ENCODE results near the gene MSN. TPM values are rescaled to one million over a fixed set of nuclear protein-coding genes. Genes with fewer than 3 reads are reported as not detected.

The MSN gene
- total RNA-seq, 1 donor from 2014 or later, result 480 TPM

GRCh38 chrX:65707151-65707550 lies 39.7 kb downstream of the MSN start:
- peaks cover 51% of the 10 kb centered on the region for H3K4me1 Mint-ChIP-seq
- H3K9me3 Mint-ChIP-seq, result peaks cover 3% of the 10 kb centered on the region
- DNase-seq, result no peak

GRCh38 chrX:65712005-65712806 lies 44.8 kb downstream of the MSN start:
- peaks cover 3% of the 10 kb centered on the region for H3K9me3 Mint-ChIP-seq
- peaks cover 32% of the 10 kb centered on the region for H3K4me1 Mint-ChIP-seq
- no peaks in the 10 kb centered on the region for H3K27me3 Mint-ChIP-seq
- H3K27ac Mint-ChIP-seq, result no peak overlapping the region
- no peak for DNase-seq
- peaks cover 45% of the 10 kb centered on the region for H3K36me3 Mint-ChIP-seq (ENCODE audit: low read depth)
- intact Hi-C loops (cut with micrococcal nuclease), result no loop called here
- H3K4me3 Mint-ChIP-seq, result no peak overlapping the region

More at GRCh38 chrX:65707151-65707550, 39.7 kb downstream of the MSN start:
- Mint-ChIP-seq H3K27ac (peak overlapping the region; percentile 92), H3K4me3 (peak overlapping the region; percentile 51), H3K36me3 (ENCODE audit: low read depth) (peaks cover 35% of the 10 kb centered on the region), H3K27me3 (no peaks in the 10 kb centered on the region)
- intact Hi-C loops (cut with micrococcal nuclease), result loop anchor here (5.0 kb wide), 1 partner anchor 35 kb away; no protein-coding TSS in a partner anchor

GRCh38 chrX:65718538-65718937 lies 51.1 kb downstream of the MSN start:
- peaks cover 63% of the 10 kb centered on the region for H3K36me3 Mint-ChIP-seq (ENCODE audit: low read depth)
- H3K27ac Mint-ChIP-seq, result peak overlapping the region; percentile 77
- peaks cover 63% of the 10 kb centered on the region for H3K4me1 Mint-ChIP-seq

GRCh38 chrX:65720381-65720964 lies 53.0 kb downstream of the MSN start:
- Mint-ChIP-seq H3K36me3 (ENCODE audit: low read depth) (peaks cover 61% of the 10 kb centered on the region), H3K4me3 (peak overlapping the region; percentile 23), H3K27me3 (no peaks in the 10 kb centered on the region), H3K4me1 (peaks cover 66% of the 10 kb centered on the region), H3K9me3 (no peaks in the 10 kb centered on the region), H3K27ac (peak overlapping the region; percentile 77)
- intact Hi-C loops (cut with micrococcal nuclease), result loop anchor here (5.0 kb wide), 1 partner anchor 33 kb away; no protein-coding TSS in a partner anchor
- DNase-seq, result no peak

More at GRCh38 chrX:65718538-65718937, 51.1 kb downstream of the MSN start:
- no peak overlapping the region for H3K4me3 Mint-ChIP-seq
- intact Hi-C loops (cut with micrococcal nuclease), result no loop called here
- H3K9me3 Mint-ChIP-seq, result no peaks in the 10 kb centered on the region
- no peak for DNase-seq
- H3K27me3 Mint-ChIP-seq, result no peaks in the 10 kb centered on the region

- intact Hi-C loops (cut with micrococcal nuclease), result loop anchor here (1.0 to 5.0 kb wide), 8 partner anchors 9 to 263 kb away; partner anchors contain the start of gene MSN
- H3K4me1 Mint-ChIP-seq, result peaks cover 67% of the 10 kb centered on the region
- H3K27me3 Mint-ChIP-seq, result no peaks in the 10 kb centered on the region
- peak; percentile 79 for DNase-seq
- H3K4me3 Mint-ChIP-seq, result peak overlapping the region; percentile 25
- H3K36me3 Mint-ChIP-seq (ENCODE audit: low read depth), result peaks cover 63% of the 10 kb centered on the region
- H3K27ac Mint-ChIP-seq, result peak overlapping the region; percentile 90
- H3K9me3 Mint-ChIP-seq, result no peaks in the 10 kb centered on the region
These were observed 56.3 kb downstream of the MSN start for GRCh38 chrX:65723706-65724105.

- peaks cover 63% of the 10 kb centered on the region for H3K36me3 Mint-ChIP-seq (ENCODE audit: low read depth)
These were observed 59.3 kb downstream of the MSN start for GRCh38 chrX:65726715-65727114.

GRCh38 chrX:65731684-65732289 lies 64.3 kb downstream of the MSN start:
- H3K36me3 Mint-ChIP-seq (ENCODE audit: low read depth), result peaks cover 74% of the 10 kb centered on the region
- peak overlapping the region; percentile 79 for H3K27ac Mint-ChIP-seq
- no peaks in the 10 kb centered on the region for H3K9me3 Mint-ChIP-seq
- DNase-seq, result no peak
- no peaks in the 10 kb centered on the region for H3K27me3 Mint-ChIP-seq
- H3K4me3 Mint-ChIP-seq, result no peak overlapping the region
- peaks cover 28% of the 10 kb centered on the region for H3K4me1 Mint-ChIP-seq
- intact Hi-C loops (cut with micrococcal nuclease), result loop anchor here (1.0 kb wide), 1 partner anchor 8 kb away; no protein-coding TSS in a partner anchor

More at GRCh38 chrX:65726715-65727114, 59.3 kb downstream of the MSN start:
- no peak for DNase-seq
- no peak overlapping the region for H3K4me3 Mint-ChIP-seq
- intact Hi-C loops (cut with micrococcal nuclease), result no loop called here
- H3K4me1 Mint-ChIP-seq, result peaks cover 52% of the 10 kb centered on the region
- peak overlapping the region; percentile 60 for H3K27ac Mint-ChIP-seq
- no peaks in the 10 kb centered on the region for H3K27me3 Mint-ChIP-seq
- no peaks in the 10 kb centered on the region for H3K9me3 Mint-ChIP-seq

GRCh38 chrX:65740909-65741308 lies 73.5 kb downstream of the MSN start:
- Mint-ChIP-seq H3K9me3 (no peaks in the 10 kb centered on the region), H3K27me3 (no peaks in the 10 kb centered on the region), H3K4me3 (no peak overlapping the region), H3K36me3 (ENCODE audit: low read depth) (peaks cover 69% of the 10 kb centered on the region), H3K27ac (peak overlapping the region; percentile 80), H3K4me1 (peaks cover 29% of the 10 kb centered on the region)
- no peak for DNase-seq
- intact Hi-C loops (cut with micrococcal nuclease), result loop anchor here (1.0 to 10.0 kb wide), 6 partner anchors 8 to 304 kb away; partner anchors contain the start of gene VSIG4

- Mint-ChIP-seq H3K4me3 (peak overlapping the region; percentile 51), H3K36me3 (ENCODE audit: low read depth) (peaks cover 62% of the 10 kb centered on the region), H3K9me3 (no peaks in the 10 kb centered on the region), H3K27me3 (no peaks in the 10 kb centered on the region), H3K4me1 (peaks cover 29% of the 10 kb centered on the region), H3K27ac (peak overlapping the region; percentile 80)
- intact Hi-C loops (cut with micrococcal nuclease), result loop anchor here (1.0 to 10.0 kb wide), 7 partner anchors 8 to 303 kb away; partner anchors contain the start of gene VSIG4
- no peak for DNase-seq
These were observed 74.4 kb downstream of the MSN start for GRCh38 chrX:65741823-65742222.

- no peak for DNase-seq
- no peaks in the 10 kb centered on the region for H3K9me3 Mint-ChIP-seq
- H3K27me3 Mint-ChIP-seq, result no peaks in the 10 kb centered on the region
- H3K36me3 Mint-ChIP-seq (ENCODE audit: low read depth), result peaks cover 38% of the 10 kb centered on the region
- no peak overlapping the region for H3K27ac Mint-ChIP-seq
- peaks cover 36% of the 10 kb centered on the region for H3K4me1 Mint-ChIP-seq
- no peak overlapping the region for H3K4me3 Mint-ChIP-seq
- intact Hi-C loops (cut with micrococcal nuclease), result loop anchor here (2.0 to 10.0 kb wide), 5 partner anchors 38 to 300 kb away; partner anchors contain the start of gene VSIG4
These were observed 77.5 kb downstream of the MSN start for GRCh38 chrX:65744965-65745364.

GRCh38 chrX:65745427-65745826 lies 78.0 kb downstream of the MSN start:
- Mint-ChIP-seq H3K4me3 (no peak overlapping the region), H3K4me1 (peaks cover 36% of the 10 kb centered on the region), H3K36me3 (ENCODE audit: low read depth) (peaks cover 33% of the 10 kb centered on the region), H3K27ac (peak overlapping the region; percentile 20), H3K27me3 (no peaks in the 10 kb centered on the region), H3K9me3 (no peaks in the 10 kb centered on the region)
- DNase-seq, result peak; percentile 69
- intact Hi-C loops (cut with micrococcal nuclease), result loop anchor here (2.0 to 10.0 kb wide), 3 partner anchors 119 to 299 kb away; partner anchors contain the start of gene VSIG4

- intact Hi-C loops (cut with micrococcal nuclease), result loop anchor here (2.0 to 10.0 kb wide), 3 partner anchors 119 to 299 kb away; partner anchors contain the start of gene VSIG4
- Mint-ChIP-seq H3K9me3 (no peaks in the 10 kb centered on the region), H3K27ac (no peak overlapping the region), H3K27me3 (no peaks in the 10 kb centered on the region), H3K4me1 (peaks cover 39% of the 10 kb centered on the region), H3K4me3 (no peak overlapping the region), H3K36me3 (ENCODE audit: low read depth) (peaks cover 30% of the 10 kb centered on the region)
- DNase-seq, result no peak
These were observed 78.5 kb downstream of the MSN start for GRCh38 chrX:65745992-65746391.

GRCh38 chrX:65750674-65751469 lies 83.4 kb downstream of the MSN start:
- DNase-seq, result peak; percentile 79
- Mint-ChIP-seq H3K4me1 (peaks cover 32% of the 10 kb centered on the region), H3K4me3 (peak overlapping the region; percentile 57), H3K27me3 (no peaks in the 10 kb centered on the region), H3K27ac (peak overlapping the region; percentile 57), H3K9me3 (peaks cover 3% of the 10 kb centered on the region), H3K36me3 (ENCODE audit: low read depth) (peaks cover 6% of the 10 kb centered on the region)
- intact Hi-C loops (cut with micrococcal nuclease), result loop anchor here (1.0 kb wide), 1 partner anchor 9 kb away; no protein-coding TSS in a partner anchor

Data from activated CD4-positive, alpha-beta T cell treated with anti-CD3 and anti-CD28 coated beads, Interleukin-2, amount 10 ng/mL, durations not matched to agents 24 days and 14 days (primary cell).